Measurements from ENCODE around the gene XPC. TPM values are rescaled to one million over a fixed set of nuclear protein-coding genes. Genes with fewer than 3 reads are reported as not detected.

Gene XPC
- total and polyA plus RNA-seq, 2 donors (not counting 3 experiments of a cell fraction or from before 2014, with no cell fraction given), result 11.9 to 36.8 TPM

GRCh38 chr3:14213066-14213774 is 34.8 kb upstream of the XPC start:
- DNase-seq (ENCODE audit: low read depth, low spot score) (no peak), FAIRE-seq (no peak)
- Histone ChIP-seq H3K9me1 (replicated peaks; ENCODE audit: control insufficient read depth, extremely low read depth, insufficient read depth, low read length) (no peaks in the 10 kb centered on the region), H3K4me1 (ENCODE audit: control insufficient read depth, extremely low read depth, insufficient read depth, low read length) (no peaks in the 10 kb centered on the region), H3K36me3 (ENCODE audit: control insufficient read depth in 2 of 2, extremely low read depth in 1 of 2, insufficient read depth in 2 of 2, low read length in 2 of 2) (no peaks in the 10 kb centered on the region), H3K79me2 (ENCODE audit: control insufficient read depth, insufficient read depth, low read length) (no peaks in the 10 kb centered on the region), H2AFZ (ENCODE audit: low read depth, low read length) (no peak overlapping the region), H3K9me3 (replicated peaks; ENCODE audit: control insufficient read depth, insufficient read depth, low read length) (no peaks in the 10 kb centered on the region), H3K4me3 (replicated peaks in 1 of 3; ENCODE audit: insufficient read depth in 1 of 3, low read depth in 1 of 3, low read length in 3 of 3) (no peak overlapping the region), H3K9ac (replicated peaks; ENCODE audit: extremely low read depth, insufficient read depth, low read length) (no peak overlapping the region), H3K4me2 (ENCODE audit: insufficient read depth, low read length) (no peak overlapping the region), H4K20me1 (replicated peaks; ENCODE audit: control insufficient read depth, extremely low read depth, insufficient read depth, low read length) (no peaks in the 10 kb centered on the region), H3K27ac (ENCODE audit: insufficient read depth, low read depth, low read length) (no peak overlapping the region), H3K27me3 (ENCODE audit: control insufficient read depth in 2 of 2, insufficient read depth in 2 of 2, low read length in 2 of 2) (peaks cover 0 to 2% of the 10 kb centered on the region in 2 experiments)
- POLR2A ChIA-PET, result no interaction called here
- BruUV-seq (replicated peaks), result no TSS peak
- dilution Hi-C loops (cut with MboI; ENCODE audit: extremely low pct_ligation_motif_present, low sequenced_read_pairs), result no loop called here
- intact Hi-C loops (cut with micrococcal nuclease), result no loop called here
- CTCF ChIA-PET, result interaction anchor here (1.2 to 2.8 kb wide), 6 partner anchors 10 to 568 kb away, joined by 3 to 52 read pairs (median 4); no protein-coding TSS in a partner anchor
- TF ChIP-seq POLR2AphosphoS5 (IDR thresholded peaks at IDR 0.05; ENCODE audit: insufficient read depth, low read depth, low read length), result no peak
- TF ChIP-seq POLR2A (IDR thresholded peaks at IDR 0.05; ENCODE audit: low read depth, low read length), result no peak
- TF ChIP-seq MYC (IDR thresholded peaks at IDR 0.05; ENCODE audit: low read depth, low read length), result no peak
- no peak for TF ChIP-seq GATA2 (IDR thresholded peaks at IDR 0.05; ENCODE audit: insufficient read depth, insufficient read length, low read depth, low read length)
- TF ChIP-seq JUN (IDR thresholded peaks at IDR 0.05; ENCODE audit: borderline replicate concordance, insufficient read depth, insufficient read length, low read depth), result no peak
- TF ChIP-seq EZH2 (IDR thresholded peaks at IDR 0.05; ENCODE audit: borderline replicate concordance, low read depth, low read length, severe bottlenecking), result no peak
- TF ChIP-seq MAX (IDR thresholded peaks at IDR 0.05; ENCODE audit: insufficient read depth, insufficient read length), result no peak
- TF ChIP-seq FOS (IDR thresholded peaks at IDR 0.05; ENCODE audit: borderline replicate concordance, insufficient read depth, low read length), result no peak
- no peak for TF ChIP-seq CTCF (IDR thresholded peaks at IDR 0.05; ENCODE audit: extremely low read depth in 1 of 2, insufficient read depth in 1 of 2, low read depth in 1 of 2, low read length in 2 of 2)

Data from endothelial cell of umbilical vein (primary cell).